Right cardiac atrium (tissue), 5 donors: Measurements from ENCODE around the gene CCL1. TPM values are rescaled to one million over a fixed set of nuclear protein-coding genes. Genes with fewer than 3 reads are reported as not detected.
A peak's percentile ranks its signal among the peaks of the same experiment; 100 is the strongest.

Source experiments
- ATAC-seq, 2 donors: fragments of 200-7000 bp; cut with Tn5 transposase; one replicate each; pipeline versions ENCODE4 v1.8.0 to v1.9.1; 2020; ENCODE audit warnings: moderate library complexity in 2 of 2, mild to moderate bottlenecking in 1 of 2
- DNase-seq, 3 donors: peaks; one replicate each; pipeline ENCODE4 v3.0.0-alpha.2; 2020
- H3K27ac ChIP-seq: one replicate; pipeline ENCODE4 v1.5.1; 2013; ENCODE audit warnings: mild to moderate bottlenecking, low read length, control low read depth, moderate library complexity
- H3K27me3 ChIP-seq: one replicate; pipeline ENCODE4 v1.6.1; 2013; ENCODE audit not compliant: control insufficient read depth, insufficient read depth
- H3K4me1 ChIP-seq: one replicate; pipeline ENCODE4 v1.6.1; 2013; ENCODE audit warnings: low read length; ENCODE audit not compliant: control insufficient read depth, insufficient read depth
- H3K4me3 ChIP-seq: one replicate; pipeline ENCODE4 v1.5.1; 2013; ENCODE audit warnings: low read length, control low read depth
- H3K9me3 ChIP-seq: one replicate; pipeline ENCODE4 v1.6.1; 2013; ENCODE audit warnings: low read length; ENCODE audit not compliant: control insufficient read depth
- WGBS: extraction: QIAGEN DNeasy Blood & Tissue Kit; methylation state at CpG from one replicate; pipeline ENCODE4 v1.1.7; 2013; 5-methylcytosine and 5-hydroxymethylcytosine counted together
- intact Hi-C, 4 donors: fragments of 100-400 bp; cut with DNase I; formaldehyde crosslinking; loops; one replicate each; pipeline versions ENCODE4 v1.11.0 to v1.14.0; 2022 to 2023
- polyA plus RNA-seq: library from polyadenylated mRNA; stranded (reverse); fragments of 200-250 nt; gene quantifications from one replicate; pipeline ENCODE4 v1.2.3, GENCODE V29; 2013
- total RNA-seq, 4 donors: library from RNA; stranded (reverse); fragmentation: NEBNext Ultra II Directional; extraction: Animal tissue kit (Norgen Biotek cat#: 25700); gene quantifications; one replicate each; pipeline ENCODE4 v1.2.1, GENCODE V29; 2021
- donor health status: healthy with polysubstance abuse.
- donor health status: DM: no; HTN: yes; CAD: no.
- donor health status: DM: no; HTN: no; CAD: no.
- donor health status: DM: no; HTN: yes; CAD: no; lungs with severe emphysema.
- donor health status: DM: yes; HTN: yes; CAD: no.

The CCL1 gene
- total and polyA plus RNA-seq, 5 donors, result not detected

GRCh38 chr17:34382621-34383124 lies 19.6 kb upstream of the CCL1 start:
- no peak for DNase-seq

GRCh38 chr17:34379868-34380267 lies 16.8 kb upstream of the CCL1 start:
- Histone ChIP-seq H3K4me3 (no peak overlapping the region), H3K27ac (no peak overlapping the region), H3K4me1 (no peaks in the 10 kb centered on the region), H3K9me3 (no peaks in the 10 kb centered on the region), H3K27me3 (no peaks in the 10 kb centered on the region)
- intact Hi-C loops, result no loop called here
- DNase-seq (no peak), ATAC-seq (no peak)
- WGBS, result 77% methylated on average over 5 of the region's 5 CpGs

More at GRCh38 chr17:34382621-34383124, 19.6 kb upstream of the CCL1 start:
- H3K27ac ChIP-seq, result no peak overlapping the region
- H3K27me3 ChIP-seq, result no peaks in the 10 kb centered on the region
- no peaks in the 10 kb centered on the region for H3K9me3 ChIP-seq
- 32% methylated on average over 7 of the region's 7 CpGs for WGBS
- ATAC-seq, result peak in 1 of 2 donors; percentile 54
- no peaks in the 10 kb centered on the region for H3K4me1 ChIP-seq
- no peak overlapping the region for H3K4me3 ChIP-seq
- intact Hi-C loops, result no loop called here

GRCh38 chr17:34378664-34379101 lies 15.7 kb upstream of the CCL1 start:
- Histone ChIP-seq H3K4me1 (no peaks in the 10 kb centered on the region), H3K9me3 (no peaks in the 10 kb centered on the region), H3K27ac (no peak overlapping the region), H3K27me3 (no peaks in the 10 kb centered on the region), H3K4me3 (no peak overlapping the region)
- intact Hi-C loops, result no loop called here
- ATAC-seq (no peak), DNase-seq (no peak)
- WGBS, result 35% methylated on average over 6 of the region's 6 CpGs

GRCh38 chr17:34377078-34377823 lies 14.2 kb upstream of the CCL1 start:
- Histone ChIP-seq H3K27me3 (no peaks in the 10 kb centered on the region), H3K27ac (no peak overlapping the region), H3K9me3 (no peaks in the 10 kb centered on the region), H3K4me1 (no peaks in the 10 kb centered on the region), H3K4me3 (no peak overlapping the region)
- intact Hi-C loops, result no loop called here
- no peak for ATAC-seq
- DNase-seq, result no peak
- 88% methylated on average over 3 of the region's 3 CpGs for WGBS

GRCh38 chr17:34375426-34375997 lies 12.5 kb upstream of the CCL1 start:
- H3K9me3 ChIP-seq, result no peaks in the 10 kb centered on the region
- DNase-seq, result no peak
- intact Hi-C loops, result no loop called here
- no peak overlapping the region for H3K4me3 ChIP-seq
- no peak overlapping the region for H3K27ac ChIP-seq
- no peaks in the 10 kb centered on the region for H3K4me1 ChIP-seq
- no peak for ATAC-seq
- 92% methylated on average over 11 of the region's 11 CpGs for WGBS
- no peaks in the 10 kb centered on the region for H3K27me3 ChIP-seq

- intact Hi-C loops, result no loop called here
Measured at GRCh38 chr17:34374457-34374856, 11.4 kb upstream of the CCL1 start.

GRCh38 chr17:34371405-34372100 lies 8.5 kb upstream of the CCL1 start:
- H3K27ac ChIP-seq, result no peak overlapping the region
- ATAC-seq (no peak), DNase-seq (no peak)
- H3K4me1 ChIP-seq, result no peaks in the 10 kb centered on the region
- WGBS, result 83% methylated on average over 3 of the region's 3 CpGs
- no peaks in the 10 kb centered on the region for H3K9me3 ChIP-seq
- H3K27me3 ChIP-seq, result no peaks in the 10 kb centered on the region
- H3K4me3 ChIP-seq, result no peak overlapping the region
- intact Hi-C loops, result no loop called here

More at GRCh38 chr17:34374457-34374856, 11.4 kb upstream of the CCL1 start:
- no peak for DNase-seq
- Histone ChIP-seq H3K4me3 (no peak overlapping the region), H3K4me1 (no peaks in the 10 kb centered on the region), H3K27ac (no peak overlapping the region), H3K9me3 (no peaks in the 10 kb centered on the region), H3K27me3 (no peaks in the 10 kb centered on the region)
- no peak for ATAC-seq
- 82% methylated on average over 5 of the region's 5 CpGs for WGBS

- 55% methylated on average over 3 of the region's 3 CpGs for WGBS
- Histone ChIP-seq H3K27me3 (no peaks in the 10 kb centered on the region), H3K9me3 (no peaks in the 10 kb centered on the region), H3K4me1 (no peaks in the 10 kb centered on the region), H3K27ac (no peak overlapping the region), H3K4me3 (no peak overlapping the region)
- ATAC-seq, result no peak
- no peak for DNase-seq
- intact Hi-C loops, result no loop called here
Measured at GRCh38 chr17:34370997-34371395, 8.0 kb upstream of the CCL1 start.

GRCh38 chr17:34370376-34370996 lies 7.5 kb upstream of the CCL1 start:
- WGBS, result 89% methylated on average over 5 of the region's 5 CpGs
- ATAC-seq (no peak), DNase-seq (no peak)
- no peaks in the 10 kb centered on the region for H3K4me1 ChIP-seq
- intact Hi-C loops, result no loop called here
- no peak overlapping the region for H3K27ac ChIP-seq
- H3K27me3 ChIP-seq, result no peaks in the 10 kb centered on the region
- H3K4me3 ChIP-seq, result no peak overlapping the region
- no peaks in the 10 kb centered on the region for H3K9me3 ChIP-seq

- Histone ChIP-seq H3K4me1 (no peaks in the 10 kb centered on the region), H3K9me3 (no peaks in the 10 kb centered on the region), H3K27me3 (no peaks in the 10 kb centered on the region), H3K27ac (no peak overlapping the region), H3K4me3 (no peak overlapping the region)
- WGBS, result 83% methylated on average over 3 of the region's 3 CpGs
- intact Hi-C loops, result loop anchor here in 1 of 4 donors (10.0 kb wide), 1 partner anchor 65 kb away; no protein-coding TSS in a partner anchor
- DNase-seq, result no peak
- ATAC-seq, result no peak
Measured at GRCh38 chr17:34369571-34369970, 6.5 kb upstream of the CCL1 start.
